Diencephalon (tissue), 1 donor: Measurements from ENCODE around the gene WDR48. TPM values are rescaled to one million over a fixed set of nuclear protein-coding genes. Genes with fewer than 3 reads are reported as not detected.

Experiments
- small RNA-seq: library from RNA; depleted of rRNA; stranded (forward); fragments of <200 nt; gene quantifications from one replicate; pipeline ENCODE3, GENCODE V24; 2014
- total RNA-seq: library from RNA; depleted of rRNA; stranded (reverse); fragments of >200 nt; gene quantifications from one replicate; pipeline ENCODE4 v1.2.3, GENCODE V29; 2014

WDR48 gene
- total RNA-seq: 84.7 TPM

GRCh38 chr3:39051649-39052561, at the start of gene WDR48, which contains the start of gene SCN11A:
Gene WDR48 (plus strand): TSS chr3:39052016. CDS start chr3:39052026, 10 bp downstream.
Gene SCN11A (minus strand): TSS chr3:39051944. CDS start chr3:38950362, 101,582 bp downstream.

GRCh38 chr3:39107388-39108199, 55.8 kb downstream of the WDR48 start, which contains the start of the genes GORASP1 and TTC21A:
Gene GORASP1 (minus strand): TSS chr3:39107627. CDS start chr3:39107541, 86 bp downstream.
Gene TTC21A (plus strand): TSS chr3:39107680. CDS start chr3:39107838, 158 bp downstream.

Small RNAs within 50 kb of the gene (small RNA-seq; reads per million reads assigned to genes)
- gene RNU6-1227P: not detected

Other genes starting within 250 kb of the WDR48 start
- gene SCN10A, start 235.8 kb upstream of the WDR48 start, total RNA-seq: not detected
- gene SCN11A, start 72 bp upstream of the WDR48 start, total RNA-seq: 0.46 TPM
- gene GORASP1, start 55.6 kb downstream of the WDR48 start, total RNA-seq: 40.8 TPM
- gene TTC21A, start 55.7 kb downstream of the WDR48 start, total RNA-seq: 3.2 TPM
- gene CSRNP1, start 101.6 kb downstream of the WDR48 start, total RNA-seq: 6.9 TPM
- under 0.01 TPM for gene XIRP1, start 140.6 kb downstream of the WDR48 start, total RNA-seq
- 28.8 TPM for gene CX3CR1, start 228.0 kb downstream of the WDR48 start, total RNA-seq